GM15510 (cell line): ENCODE results near the gene RHOA.

Experiments used
- POLR2A ChIP-seq: IDR thresholded peaks from 3 replicates; pipeline ENCODE4 v1.6.1; 2011; ENCODE audit warnings: borderline replicate concordance; ENCODE audit not compliant: insufficient read length; ENCODE audit errors: extremely low read depth

Gene RHOA

DNA sequence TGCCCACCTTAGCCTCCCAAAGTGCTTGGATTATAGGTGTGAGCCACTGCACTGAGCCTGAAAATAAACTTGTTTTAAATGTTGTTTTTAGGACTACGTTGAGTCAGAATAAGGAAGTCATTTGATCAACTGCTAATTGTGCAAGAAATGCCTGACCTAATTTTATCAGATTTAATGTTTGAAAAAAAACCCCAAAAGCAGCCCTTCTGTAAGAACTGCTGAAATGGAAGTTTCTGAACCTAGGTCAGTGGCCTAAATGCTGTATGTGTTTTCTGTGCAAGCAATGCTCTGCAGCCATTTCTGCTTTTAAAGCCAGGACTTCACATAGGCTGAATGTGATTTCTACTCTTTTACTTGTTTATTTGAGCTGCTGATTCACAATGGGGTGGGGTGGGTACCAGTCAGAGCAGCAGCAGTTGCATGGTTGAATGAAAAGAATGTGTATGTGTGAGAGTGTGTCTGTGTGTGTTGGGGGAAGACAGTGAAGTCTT lies 60.2 kb downstream of the RHOA start:
- no peak for TF ChIP-seq POLR2A

DNA sequence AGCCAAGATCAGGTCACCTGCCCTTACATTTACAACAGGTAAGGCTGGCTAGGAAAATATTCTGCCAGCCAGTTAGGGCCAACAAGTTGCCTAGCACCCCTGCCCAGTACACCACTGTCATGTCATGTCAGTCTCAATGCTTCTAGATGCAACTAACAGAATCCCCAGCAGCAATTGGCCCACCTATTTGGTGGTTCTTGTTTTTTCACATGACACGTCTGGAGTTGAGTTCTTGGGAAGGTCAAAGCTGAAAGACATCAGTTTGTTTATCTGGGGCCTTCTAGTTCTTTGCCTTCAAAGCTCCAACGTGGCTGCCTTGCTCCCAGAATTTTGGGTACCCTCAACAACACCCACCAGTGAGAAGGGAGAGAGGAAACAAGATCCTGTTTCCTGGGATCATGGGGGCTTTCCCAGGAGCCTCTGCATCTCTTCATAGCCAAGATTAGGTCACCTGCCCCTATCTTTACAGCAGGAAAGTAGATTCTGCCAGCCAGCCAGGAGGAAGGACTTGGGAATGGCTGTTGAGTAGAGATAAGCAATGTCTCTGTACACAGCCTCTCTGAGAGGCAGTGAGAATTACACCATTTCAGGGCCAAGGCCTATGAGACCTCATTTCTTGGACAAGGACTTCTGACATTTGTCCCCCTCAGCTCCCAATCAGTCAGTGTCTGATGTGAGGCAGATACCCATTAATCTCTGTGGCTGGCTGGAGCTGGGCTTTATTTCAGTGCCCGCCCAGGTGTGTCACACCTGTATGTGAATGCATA lies 62.2 kb downstream of the RHOA start:
- no peak for TF ChIP-seq POLR2A

- no peak for TF ChIP-seq POLR2A
These were observed 65.0 kb downstream of the RHOA start for GRCh38 chr3:49346797-49347251.

DNA sequence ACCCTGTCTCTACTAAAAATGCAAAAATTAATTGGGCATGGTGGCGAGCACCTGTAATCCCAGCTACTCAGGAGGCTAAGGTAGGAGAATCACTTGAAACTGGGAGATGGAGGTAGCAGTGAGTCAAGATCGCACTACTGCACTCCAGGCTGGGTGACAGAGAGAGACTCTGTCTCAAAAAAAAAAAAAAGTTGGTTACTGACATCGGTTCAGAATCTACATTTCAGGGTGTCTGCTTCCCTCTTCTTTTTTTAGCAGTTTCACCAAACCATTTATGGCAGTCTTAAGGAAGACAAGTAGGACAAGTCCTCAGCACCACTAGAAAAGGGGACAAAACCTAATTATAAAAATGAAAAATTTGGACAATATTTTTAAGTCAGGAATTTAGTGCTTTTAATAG lies 68.6 kb downstream of the RHOA start:
- no peak for TF ChIP-seq POLR2A

- no peak for TF ChIP-seq POLR2A
These were observed 69.8 kb downstream of the RHOA start for GRCh38 chr3:49341996-49342395.

- peak; percentile 90 for TF ChIP-seq POLR2A
These were observed 71.6 kb downstream of the RHOA start, which contains the start of gene USP4 for GRCh38 chr3:49339941-49340800. Gene USP4 (minus strand): TSS chr3:49340053. CDS start chr3:49340024, 29 bp downstream.

DNA sequence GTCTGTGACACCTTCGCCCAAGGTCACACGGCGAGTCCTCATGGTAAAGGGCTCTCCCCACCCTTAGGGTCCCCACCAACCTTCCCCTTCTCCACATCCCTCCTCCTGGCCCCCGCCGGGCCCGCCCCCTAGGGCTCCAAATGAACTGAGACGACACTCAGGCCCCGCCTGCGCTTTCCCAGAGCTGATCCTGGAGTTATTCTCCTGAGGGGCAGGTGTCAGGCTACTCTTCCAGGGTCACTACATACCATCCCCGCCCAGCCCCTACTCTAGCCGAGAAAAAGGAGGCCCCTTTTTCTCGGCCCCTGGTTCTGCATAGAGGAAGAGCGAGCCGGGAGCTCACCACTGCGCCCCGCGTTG lies 72.2 kb downstream of the RHOA start:
- TF ChIP-seq POLR2A: no peak

GRCh38 chr3:49333916-49334633 lies 77.7 kb downstream of the RHOA start:
- TF ChIP-seq POLR2A: no peak

DNA sequence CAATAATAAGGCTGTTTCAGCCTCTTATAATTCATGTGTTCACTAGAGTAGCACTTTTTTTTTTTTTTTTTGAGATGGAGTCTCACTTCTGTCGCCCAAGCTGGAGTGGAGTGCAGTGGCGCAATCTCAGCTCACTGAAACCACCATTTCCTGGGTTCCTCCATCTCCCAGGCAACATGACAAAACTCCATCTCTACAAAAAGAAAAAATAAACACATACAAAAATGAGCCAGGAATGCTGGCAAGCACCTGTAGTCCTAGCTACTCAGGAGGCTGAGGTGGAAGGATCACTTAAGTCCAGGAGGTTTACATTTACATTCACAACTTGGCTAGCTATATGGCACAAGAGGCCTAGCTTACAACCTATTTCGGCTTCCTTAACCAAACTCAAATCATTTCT lies 78.7 kb downstream of the RHOA start:
- no peak for TF ChIP-seq POLR2A

- no peak for TF ChIP-seq POLR2A
These were observed 82.6 kb downstream of the RHOA start for GRCh38 chr3:49329186-49329585.

- TF ChIP-seq POLR2A: no peak
These were observed 84.3 kb downstream of the RHOA start for GRCh38 chr3:49327485-49327884.

GRCh38 chr3:49324768-49325167 lies 87.0 kb downstream of the RHOA start:
- no peak for TF ChIP-seq POLR2A

DNA sequence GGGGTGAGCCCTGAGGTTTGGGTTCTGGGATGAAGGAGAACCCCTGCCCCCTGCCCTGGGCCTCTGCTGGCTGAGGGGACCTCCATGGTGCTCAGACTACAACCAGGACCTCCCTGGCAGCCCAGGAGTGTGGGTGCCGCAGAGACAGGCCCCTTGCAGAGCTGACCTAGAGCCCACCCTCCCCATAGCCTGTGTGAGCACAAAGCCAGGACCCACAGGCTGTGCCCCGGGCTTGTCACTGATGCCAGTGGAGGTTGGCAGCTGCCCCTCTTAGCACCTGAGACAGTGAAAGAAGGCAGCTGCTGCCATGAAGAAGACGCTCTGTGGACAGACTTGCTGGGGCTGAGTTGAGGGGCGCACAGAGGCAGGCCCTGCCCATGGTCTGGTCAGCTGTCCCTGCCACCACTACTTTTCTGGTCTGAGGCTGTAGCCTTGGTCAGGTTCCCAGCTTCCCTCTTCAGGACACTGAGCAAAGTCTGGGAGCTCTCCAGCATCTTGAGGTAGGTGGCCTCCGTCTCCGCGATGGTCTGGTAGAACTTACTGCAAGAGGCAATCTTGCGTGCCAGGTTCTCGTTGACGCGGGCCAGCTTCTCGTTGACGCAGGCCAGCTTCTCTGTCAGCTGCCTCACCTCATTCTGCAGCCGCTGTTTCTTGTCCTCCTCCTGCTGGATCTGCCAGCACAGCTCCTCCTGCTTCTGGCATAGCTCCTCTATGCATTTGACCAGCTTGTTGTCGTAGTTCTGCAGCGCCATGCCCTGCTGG lies 94.9 kb downstream of the RHOA start:
- TF ChIP-seq POLR2A: no peak
